Measurements from ENCODE around the gene SUGCT. TPM values are rescaled to one million over a fixed set of nuclear protein-coding genes. Genes with fewer than 3 reads are reported as not detected.

Gene SUGCT
- total RNA-seq, 4 donors from 2014 or later, result 7.8 to 15.0 (median 12.8) TPM

DNA sequence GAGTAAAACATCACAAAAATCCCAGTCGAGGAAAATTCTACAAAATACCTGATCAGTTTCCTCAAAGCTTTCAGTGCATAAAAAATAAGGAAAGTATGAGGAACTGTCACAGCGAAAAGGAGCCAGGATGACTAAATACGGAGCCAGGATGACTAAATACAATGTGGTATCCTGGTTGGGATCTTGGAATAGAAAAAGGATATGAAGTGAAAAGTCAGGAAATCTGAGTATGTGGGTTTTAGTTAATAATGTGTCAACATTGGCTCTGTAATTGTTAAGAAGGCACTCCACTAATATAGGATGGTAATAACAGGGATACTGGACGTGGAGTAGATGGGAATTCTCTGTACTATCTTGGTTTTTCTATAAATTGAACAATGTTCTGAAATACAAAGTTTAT lies 175.5 kb downstream of the SUGCT start:
- Histone ChIP-seq H3K36me3 (no peaks in the 10 kb centered on the region), H3K9me3 (no peaks in the 10 kb centered on the region), H3K27me3 (no peaks in the 10 kb centered on the region), H3K27ac (replicated peaks in 1 of 4) (no peak overlapping the region), H3K4me1 (no peaks in the 10 kb centered on the region), H3K4me3 (no peak overlapping the region)
- intact Hi-C loops (cut with DNase I), result no loop called here
- WGBS, result 75% methylated on average over 4 of the region's 4 CpGs
- TF ChIP-seq, protein P1, sequence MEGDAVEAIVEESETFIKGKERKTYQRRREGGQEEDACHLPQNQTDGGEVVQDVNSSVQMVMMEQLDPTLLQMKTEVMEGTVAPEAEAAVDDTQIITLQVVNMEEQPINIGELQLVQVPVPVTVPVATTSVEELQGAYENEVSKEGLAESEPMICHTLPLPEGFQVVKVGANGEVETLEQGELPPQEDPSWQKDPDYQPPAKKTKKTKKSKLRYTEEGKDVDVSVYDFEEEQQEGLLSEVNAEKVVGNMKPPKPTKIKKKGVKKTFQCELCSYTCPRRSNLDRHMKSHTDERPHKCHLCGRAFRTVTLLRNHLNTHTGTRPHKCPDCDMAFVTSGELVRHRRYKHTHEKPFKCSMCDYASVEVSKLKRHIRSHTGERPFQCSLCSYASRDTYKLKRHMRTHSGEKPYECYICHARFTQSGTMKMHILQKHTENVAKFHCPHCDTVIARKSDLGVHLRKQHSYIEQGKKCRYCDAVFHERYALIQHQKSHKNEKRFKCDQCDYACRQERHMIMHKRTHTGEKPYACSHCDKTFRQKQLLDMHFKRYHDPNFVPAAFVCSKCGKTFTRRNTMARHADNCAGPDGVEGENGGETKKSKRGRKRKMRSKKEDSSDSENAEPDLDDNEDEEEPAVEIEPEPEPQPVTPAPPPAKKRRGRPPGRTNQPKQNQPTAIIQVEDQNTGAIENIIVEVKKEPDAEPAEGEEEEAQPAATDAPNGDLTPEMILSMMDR (IDR thresholded peaks at IDR 0.05), result no peak
- TF ChIP-seq POLR2AphosphoS5 (IDR thresholded peaks at IDR 0.05) (no peak), POLR2A (IDR thresholded peaks at IDR 0.05; ENCODE audit: low read depth) (no peak), EP300 (IDR thresholded peaks at IDR 0.05) (no peak)
- DNase-seq (ENCODE audit: extremely low spot score), result no peak

DNA sequence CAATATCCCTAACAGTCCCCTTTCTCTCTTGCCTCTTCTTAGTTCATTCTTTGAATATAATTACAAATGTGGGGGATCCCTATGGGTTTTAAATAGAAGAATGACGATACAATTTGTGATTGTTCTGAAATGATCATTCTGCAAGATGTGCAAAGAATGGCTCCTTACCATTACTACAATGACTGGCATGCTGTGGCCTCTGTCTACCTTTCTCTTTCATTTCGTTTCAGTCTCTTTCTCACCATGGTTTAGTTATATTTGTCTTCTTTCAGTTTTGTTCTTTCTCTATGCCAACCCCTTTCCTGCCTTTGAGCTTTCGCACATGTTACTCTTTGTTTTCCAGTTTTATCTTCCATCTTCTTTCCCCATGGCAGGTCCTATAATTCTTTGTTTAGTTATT lies 176.5 kb downstream of the SUGCT start:
- no peaks in the 10 kb centered on the region for H3K9me3 ChIP-seq

DNA sequence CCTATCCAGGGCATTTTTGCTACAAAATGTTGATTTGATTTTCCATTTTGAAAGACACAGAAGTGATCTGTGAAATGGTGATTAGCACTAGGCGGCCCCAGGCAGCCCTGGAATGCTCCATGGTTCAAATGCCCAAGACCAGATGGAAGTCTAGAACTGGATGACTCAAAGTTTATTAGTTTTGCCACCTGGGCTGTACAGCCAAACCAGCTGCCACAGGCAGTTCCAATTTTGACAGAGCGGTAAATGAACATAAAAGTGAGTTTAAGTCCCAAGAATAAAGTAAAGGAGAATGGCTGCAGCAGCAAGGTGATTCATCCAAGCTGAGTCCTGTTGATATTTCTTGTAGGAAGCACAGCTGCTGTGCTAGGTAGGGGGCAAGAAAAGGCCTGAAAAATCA lies 180.5 kb downstream of the SUGCT start:
- H3K4me3 ChIP-seq, result no peak overlapping the region
- no peaks in the 10 kb centered on the region for H3K27me3 ChIP-seq
- no peak for DNase-seq (ENCODE audit: extremely low spot score)
- TF ChIP-seq POLR2A (IDR thresholded peaks at IDR 0.05; ENCODE audit: low read depth), result no peak
- TF ChIP-seq, protein P1 (IDR thresholded peaks at IDR 0.05), result no peak
- no peak for TF ChIP-seq EP300 (IDR thresholded peaks at IDR 0.05)
- no peaks in the 10 kb centered on the region for H3K36me3 ChIP-seq
- no peak overlapping the region for H3K27ac ChIP-seq (replicated peaks in 1 of 4)
- no peaks in the 10 kb centered on the region for H3K9me3 ChIP-seq
- intact Hi-C loops (cut with DNase I), result no loop called here
- 95% methylated on average over 2 of the region's 2 CpGs for WGBS
- H3K4me1 ChIP-seq, result no peaks in the 10 kb centered on the region

More for the DNA sequence above, 176.5 kb downstream of the SUGCT start:
- TF ChIP-seq, protein P1 (IDR thresholded peaks at IDR 0.05), result no peak
- TF ChIP-seq POLR2AphosphoS5 (IDR thresholded peaks at IDR 0.05) (no peak), EP300 (IDR thresholded peaks at IDR 0.05) (no peak), POLR2A (IDR thresholded peaks at IDR 0.05; ENCODE audit: low read depth) (no peak)
- no peaks in the 10 kb centered on the region for H3K27me3 ChIP-seq
- intact Hi-C loops (cut with DNase I), result no loop called here
- H3K36me3 ChIP-seq, result no peaks in the 10 kb centered on the region
- H3K27ac ChIP-seq (replicated peaks in 1 of 4), result no peak overlapping the region
- no peak for DNase-seq (ENCODE audit: extremely low spot score)
- H3K4me1 ChIP-seq, result no peaks in the 10 kb centered on the region
- H3K4me3 ChIP-seq, result no peak overlapping the region
- 84% methylated on average over 3 of the region's 3 CpGs for WGBS

DNA sequence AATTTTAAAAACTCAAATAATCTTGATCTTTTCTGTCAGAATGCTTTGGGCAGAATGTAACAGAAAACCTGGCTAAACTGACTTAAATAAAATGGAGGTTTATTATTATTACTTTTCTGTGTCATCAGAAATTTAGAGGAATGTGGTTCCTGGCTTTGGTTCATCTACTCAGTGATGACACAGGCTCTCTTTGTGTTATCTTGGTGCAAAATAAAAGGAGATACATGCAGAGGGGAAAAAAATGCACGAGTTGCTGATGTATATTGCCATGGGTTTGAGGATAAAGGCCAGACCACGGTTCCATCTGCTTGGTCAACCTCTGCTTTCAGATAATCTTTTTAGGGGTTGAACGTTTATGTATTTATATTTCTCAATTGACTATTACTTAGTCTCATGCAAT lies 181.4 kb downstream of the SUGCT start:
- TF ChIP-seq EP300 (IDR thresholded peaks at IDR 0.05) (no peak), POLR2AphosphoS5 (IDR thresholded peaks at IDR 0.05) (no peak), POLR2A (IDR thresholded peaks at IDR 0.05; ENCODE audit: low read depth) (no peak)
- TF ChIP-seq, protein P1 (IDR thresholded peaks at IDR 0.05), result no peak
- no peaks in the 10 kb centered on the region for H3K9me3 ChIP-seq
- H3K27ac ChIP-seq (replicated peaks in 1 of 4), result no peak overlapping the region
- no peaks in the 10 kb centered on the region for H3K4me1 ChIP-seq
- intact Hi-C loops (cut with DNase I), result no loop called here
- H3K4me3 ChIP-seq, result no peak overlapping the region
- WGBS, result 79% methylated on average over 3 of the region's 3 CpGs
- H3K27me3 ChIP-seq, result no peaks in the 10 kb centered on the region
- no peaks in the 10 kb centered on the region for H3K36me3 ChIP-seq
- DNase-seq (ENCODE audit: extremely low spot score), result no peak

DNA sequence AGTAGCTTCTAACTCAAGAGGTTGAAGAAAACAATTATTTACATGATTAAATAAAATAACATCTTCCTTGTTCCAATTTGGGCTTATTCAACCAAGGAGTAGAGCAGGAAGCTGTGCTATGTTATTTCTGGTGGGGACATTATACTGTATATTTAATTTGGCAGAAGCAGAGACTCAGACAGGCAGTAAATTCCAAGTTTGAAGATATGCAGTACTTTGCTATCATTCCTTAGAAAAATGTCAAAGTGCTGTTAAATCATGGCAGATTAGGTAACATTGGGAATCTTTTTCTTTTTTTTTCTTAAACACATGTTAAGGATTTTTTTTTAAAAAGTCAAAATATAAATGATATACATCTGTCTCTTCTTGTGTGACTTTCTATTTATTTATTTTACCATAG lies 190.1 kb downstream of the SUGCT start:
- Histone ChIP-seq H3K27ac (replicated peaks in 1 of 4) (no peak overlapping the region), H3K4me1 (peaks cover 0 to 12% (median 10%) of the 10 kb centered on the region in 4 donors), H3K27me3 (no peaks in the 10 kb centered on the region), H3K36me3 (no peaks in the 10 kb centered on the region), H3K9me3 (no peaks in the 10 kb centered on the region), H3K4me3 (no peak overlapping the region)
- intact Hi-C loops (cut with DNase I), result loop anchor here (5.0 to 10.0 kb wide), 3 partner anchors 90 to 437 kb away; no protein-coding TSS in a partner anchor
- TF ChIP-seq POLR2AphosphoS5 (IDR thresholded peaks at IDR 0.05), result no peak
- no peak for TF ChIP-seq POLR2A (IDR thresholded peaks at IDR 0.05; ENCODE audit: low read depth)
- TF ChIP-seq, protein P1 (IDR thresholded peaks at IDR 0.05), result no peak
- no peak for TF ChIP-seq EP300 (IDR thresholded peaks at IDR 0.05)
- DNase-seq (ENCODE audit: extremely low spot score), result no peak

Measured in esophagus muscularis mucosa (tissue), 4 donors.